GM12878 (cell line): Measurements from ENCODE around the gene IGSF6. TPM values are rescaled to one million over a fixed set of nuclear protein-coding genes. Genes with fewer than 3 reads are reported as not detected.
"Not testable (repeated sequence)": the region's sequence is repeated elsewhere in the genome, so short reads cannot be mapped to it uniquely, and the experiment has no call there.

Experiments
- ATAC-seq: fragments of 200-7000 bp; cut with Tn5 transposase; 3 replicates; pipeline ENCODE4 v1.9.1; 2020; ENCODE audit warnings: mild to moderate bottlenecking, moderate library complexity
- BruUV-seq: library from RNA; stranded (reverse); fragments of 400-500 nt; replicated peaks from 2 replicates; lab custom pipeline; 2021; lab: Mats Ljungman, UMichigan
- CTCF ChIA-PET: fragments of 300-600 bp; sonication (Branson Sonifier 250); formaldehyde crosslinking; extraction: SDS; loops from one replicate; lab custom pipeline; 2021; ENCODE audit warnings: inconsistent platforms; lab: Yijun Ruan, JAX
- POLR2A ChIA-PET: fragments of 350-600 bp; formaldehyde crosslinking; extraction: SDS; loops from one replicate; lab custom pipeline; 2021; ENCODE audit warnings: inconsistent platforms; lab: Charles Lee
- RAD21 ChIA-PET: fragments of 300-600 bp; sonication (Branson Sonifier 250); formaldehyde crosslinking; loops from one replicate; lab custom pipeline; 2023; ENCODE audit warnings: antibody characterized with exemption; ENCODE audit not compliant: unreplicated experiment; lab: Charles Lee
- SMC1A ChIA-PET: fragments of 300-600 bp; sonication (Branson Sonifier 250); formaldehyde crosslinking; loops from one replicate; lab custom pipeline; 2023; ENCODE audit not compliant: unreplicated experiment, uncharacterized antibody; lab: Charles Lee
- DNase-seq: peaks from one replicate; pipeline ENCODE4 v3.0.0-alpha.2; 2011; ENCODE audit warnings: low read depth, low spot score
- FAIRE-seq: peaks from 3 replicates; lab custom pipeline; 2011; peaks lifted over from hg19 to GRCh38; lab: Jason Lieb, UNC
- H2AFZ ChIP-seq: 2 replicates; pipeline ENCODE4 v1.6.0; 2011; ENCODE audit warnings: low read depth, low read length, control low read depth; ENCODE audit not compliant: control insufficient read depth
- H3K27ac ChIP-seq: 2 replicates; pipeline ENCODE4 v1.5.1; 2011; ENCODE audit warnings: control low read depth; ENCODE audit not compliant: control insufficient read depth, insufficient read depth
- H3K27me3 ChIP-seq, 2 experiments: replicated peaks in 1 of 2; 2 replicates each; pipeline versions ENCODE4 v1.6.0 to v1.6.1; 2011; ENCODE audit warnings: low read length in 1 of 2; ENCODE audit not compliant: control insufficient read depth in 2 of 2, insufficient read depth in 2 of 2
- H3K36me3 ChIP-seq, 2 experiments: 2 replicates each; pipeline ENCODE4 v1.5.1; 2011; ENCODE audit warnings: low read length in 1 of 2; ENCODE audit not compliant: control insufficient read depth in 2 of 2, insufficient read depth in 2 of 2
- H3K4me1 ChIP-seq: 2 replicates; pipeline ENCODE4 v1.6.1; 2011; ENCODE audit warnings: mild to moderate bottlenecking, low read length, moderate library complexity, mixed read lengths; ENCODE audit not compliant: control insufficient read depth, insufficient read depth
- H3K4me2 ChIP-seq: 2 replicates; pipeline ENCODE4 v1.6.0; 2011; ENCODE audit warnings: control low read depth; ENCODE audit not compliant: control insufficient read depth, insufficient read depth
- H3K4me3 ChIP-seq: fragments of 200-600 bp; sonication (generic); 2 replicates; pipeline ENCODE4 v1.5.1; 2016
- H3K79me2 ChIP-seq: 2 replicates; pipeline ENCODE4 v1.6.0; 2011; ENCODE audit warnings: low read length; ENCODE audit not compliant: control insufficient read depth, insufficient read depth
- H3K9ac ChIP-seq: 2 replicates; pipeline ENCODE4 v1.8.0; 2011; ENCODE audit warnings: low read length, control low read depth, mixed read lengths; ENCODE audit not compliant: control insufficient read depth, insufficient read depth
- H3K9me3 ChIP-seq: replicated peaks from 3 replicates; pipeline ENCODE4 v1.5.1; 2011; ENCODE audit warnings: mild to moderate bottlenecking, low read length; ENCODE audit not compliant: control insufficient read depth, insufficient read depth
- H4K20me1 ChIP-seq: 2 replicates; pipeline ENCODE4 v1.6.0; 2011; ENCODE audit not compliant: control insufficient read depth, insufficient read depth
- ATF3 ChIP-seq: IDR thresholded peaks from 2 replicates; pipeline ENCODE4 v1.6.1; 2011; ENCODE audit warnings: low read depth, mild to moderate bottlenecking, low read length, moderate library complexity, borderline replicate concordance; ENCODE audit errors: extremely low read depth
- HCFC1 ChIP-seq: fragments of 150-350 bp; IDR thresholded peaks from 2 replicates; pipeline ENCODE4 v1.6.1; 2014; ENCODE audit warnings: low read length
- IRF4 ChIP-seq: IDR thresholded peaks from 2 replicates; pipeline ENCODE4 v1.6.1; 2011; ENCODE audit warnings: low read depth, low read length
- MTA3 ChIP-seq: IDR thresholded peaks from 2 replicates; pipeline ENCODE4 v1.6.1; 2012; ENCODE audit warnings: low read length, inconsistent platforms, borderline replicate concordance
- NRF1 ChIP-seq: conservative IDR thresholded peaks from 2 replicates; pipeline ENCODE4 v1.6.1; 2011; ENCODE audit warnings: mild to moderate bottlenecking, low read depth, low read length, improper control_type of control experiment
- PAX5 ChIP-seq: IDR thresholded peaks from 2 replicates; pipeline ENCODE4 v1.6.1; 2011; ENCODE audit warnings: low read depth, low read length, borderline replicate concordance
- RAD51 ChIP-seq: fragments of 450-650 bp; IDR thresholded peaks from 2 replicates; pipeline ENCODE4 v1.6.1; 2016; ENCODE audit warnings: moderate library complexity, mild to moderate bottlenecking, inconsistent platforms
- RUNX3 ChIP-seq: IDR thresholded peaks from 2 replicates; pipeline ENCODE4 v1.6.1; 2012; ENCODE audit warnings: low read length, inconsistent platforms
- STAT3 ChIP-seq: IDR thresholded peaks from 2 replicates; pipeline ENCODE4 v1.6.1; 2011; ENCODE audit warnings: low read depth, low read length, improper control_type of control experiment
- ZNF217 ChIP-seq: fragments of 450-650 bp; IDR thresholded peaks from 2 replicates; pipeline ENCODE4 v1.6.1; 2017; ENCODE audit warnings: antibody characterized with exemption, mild to moderate bottlenecking
- WGBS: methylation state at CpG from one replicate; pipeline ENCODE4 v1.1.6; 2016; ENCODE audit warnings: low lambda C conversion rate; ENCODE audit not compliant: insufficient replicate concordance, insufficient coverage; ENCODE audit errors: missing lambda C conversion rate; 5-methylcytosine and 5-hydroxymethylcytosine counted together
- in situ Hi-C: fragments of 300-500 bp; cut with MboI; formaldehyde crosslinking; loops from 9 replicates; pipeline ENCODE4 v1.14.3; 2018; ENCODE audit warnings: mixed read lengths
- intact Hi-C: fragments of 100-400 bp; cut with micrococcal nuclease; formaldehyde crosslinking; loops from one replicate; pipeline ENCODE4 v1.14.2; 2022; ENCODE audit not compliant: unreplicated experiment
- polyA plus RNA-seq, 11 experiments: library from polyadenylated mRNA; depleted of rRNA in 4 of 11; unstranded in 6 of 11; stranded (reverse) in 5 of 11; fragments of >200 nt; fragmentation: Nextera tagmentation in 4 of 11; fragmentation: Illumina TruSeq in 1 of 11; extraction: Ambion mirVana in 4 of 11; extraction: Trizol in 1 of 11; gene quantifications; 1 replicate in 1 of 11; 2 replicates in 10 of 11; pipeline versions ENCODE4 v1.2.1 to v1.2.3, GENCODE V29; 2011 to 2016; ENCODE audit warnings: inconsistent platforms in 2 of 11, missing spikeins in 2 of 11, low read depth in 1 of 11
- total RNA-seq, 4 experiments: library from RNA; depleted of rRNA in 3 of 4; stranded (reverse); fragments of >200 nt in 3 of 4; fragmentation: Illumina TruSeq in 1 of 4; extraction: Trizol in 1 of 4; gene quantifications; 2 replicates each; pipeline versions ENCODE4 v1.2.1 to v1.2.3, GENCODE V29; 2013 to 2021
- TF ChIP-seq, protein P1 (sequence below): fragments of 450-650 bp; IDR thresholded peaks from 2 replicates; pipeline ENCODE4 v1.6.1; 2017; ENCODE audit warnings: mild to moderate bottlenecking
- TF ChIP-seq, protein P2 (sequence below): fragments of 450-650 bp; formaldehyde crosslinking; IDR thresholded peaks from 2 replicates; pipeline ENCODE4 v1.5.0; 2022; ENCODE audit warnings: mild to moderate bottlenecking, missing genetic modification characterization

IGSF6 gene
- total and polyA plus RNA-seq, 10 of the 15 experiments (the other 5 are each of a cell fraction or from before 2014, with no cell fraction given) = 0.32 to 1.2 (median 0.72) TPM

GRCh38 chr16:21694609-21695008 is 42.2 kb upstream of the IGSF6 start (continued):
- no peak for TF ChIP-seq ZNF217

DNA sequence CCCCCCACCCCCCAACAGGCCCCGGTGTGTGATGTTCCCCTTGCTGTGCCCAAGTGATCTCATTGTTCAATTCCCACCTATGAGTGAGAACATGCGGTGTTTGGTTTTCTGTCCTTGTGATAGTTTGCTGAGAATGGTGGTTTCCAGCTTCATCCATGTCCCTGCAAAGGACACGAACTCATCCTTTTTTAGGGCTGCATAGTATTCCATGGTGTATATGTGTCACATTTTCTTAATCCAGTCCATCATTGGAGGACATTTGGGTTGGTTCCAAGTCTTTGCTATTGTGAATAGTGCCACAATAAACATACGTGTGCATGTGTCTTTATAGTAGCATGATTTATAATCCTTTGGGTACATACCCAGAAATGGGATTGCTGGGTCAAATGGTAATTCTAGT is 38.6 kb upstream of the IGSF6 start:
- FAIRE-seq, in situ Hi-C loops, POLR2A ChIA-PET, H3K79me2 ChIP-seq, H3K4me3 ChIP-seq, CTCF ChIA-PET, H3K27ac ChIP-seq, BruUV-seq, H2AFZ ChIP-seq, DNase-seq, H3K27me3 ChIP-seq, H3K9me3 ChIP-seq, H3K4me1 ChIP-seq, H3K9ac ChIP-seq, H3K4me2 ChIP-seq, RAD21 ChIA-PET, intact Hi-C loops, H4K20me1 ChIP-seq, ATAC-seq, SMC1A ChIA-PET, H3K36me3 ChIP-seq: not testable (repeated sequence)
- WGBS = 29% methylated on average over 2 of the region's 4 CpGs

DNA sequence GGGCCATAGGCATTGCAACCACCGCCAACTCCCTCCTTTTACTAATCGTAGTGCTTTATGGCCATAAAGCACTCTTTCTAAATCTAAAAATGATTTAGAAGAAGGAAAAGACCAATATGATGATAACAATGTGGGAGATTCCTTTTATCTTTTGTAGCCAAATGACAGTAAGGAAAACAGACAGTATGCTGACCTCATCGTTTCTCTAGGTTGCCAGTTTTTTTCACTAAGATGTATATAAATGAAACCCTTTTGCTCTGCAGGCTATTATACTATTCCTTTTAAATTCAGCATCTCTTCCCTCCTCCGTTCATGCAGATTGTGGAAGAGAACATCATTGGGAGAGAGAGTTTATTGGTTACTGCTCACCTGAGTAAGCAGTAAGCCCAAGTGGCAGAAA is 36.7 kb upstream of the IGSF6 start:
- ChIA-PET RAD21 (no interaction called here), SMC1A (no interaction called here), POLR2A (no interaction called here), CTCF (no interaction called here)
- Histone ChIP-seq H3K27ac (no peak overlapping the region), H3K27me3 (no peaks in the 10 kb centered on the region), H3K4me1 (no peaks in the 10 kb centered on the region), H4K20me1 (no peaks in the 10 kb centered on the region), H3K9me3 (no peaks in the 10 kb centered on the region; the same call in 2 of the 3 replicates), H3K4me3 (no peak overlapping the region), H3K79me2 (no peaks in the 10 kb centered on the region), H3K9ac (no peak overlapping the region), H3K36me3 (no peaks in the 10 kb centered on the region), H2AFZ (no peak overlapping the region), H3K4me2 (no peak overlapping the region)
- no TSS peak for BruUV-seq
- FAIRE-seq (no peak), DNase-seq (no peak), ATAC-seq (no peak)
- 43% methylated on average over 4 of the region's 4 CpGs for WGBS
- in situ Hi-C loops = no loop called here
- intact Hi-C loops = no loop called here
- no peak for TF ChIP-seq ATF3
- TF ChIP-seq HCFC1 = no peak
- TF ChIP-seq RUNX3 = no peak
- no peak for TF ChIP-seq IRF4
- no peak for TF ChIP-seq MTA3
- TF ChIP-seq, protein P1, sequence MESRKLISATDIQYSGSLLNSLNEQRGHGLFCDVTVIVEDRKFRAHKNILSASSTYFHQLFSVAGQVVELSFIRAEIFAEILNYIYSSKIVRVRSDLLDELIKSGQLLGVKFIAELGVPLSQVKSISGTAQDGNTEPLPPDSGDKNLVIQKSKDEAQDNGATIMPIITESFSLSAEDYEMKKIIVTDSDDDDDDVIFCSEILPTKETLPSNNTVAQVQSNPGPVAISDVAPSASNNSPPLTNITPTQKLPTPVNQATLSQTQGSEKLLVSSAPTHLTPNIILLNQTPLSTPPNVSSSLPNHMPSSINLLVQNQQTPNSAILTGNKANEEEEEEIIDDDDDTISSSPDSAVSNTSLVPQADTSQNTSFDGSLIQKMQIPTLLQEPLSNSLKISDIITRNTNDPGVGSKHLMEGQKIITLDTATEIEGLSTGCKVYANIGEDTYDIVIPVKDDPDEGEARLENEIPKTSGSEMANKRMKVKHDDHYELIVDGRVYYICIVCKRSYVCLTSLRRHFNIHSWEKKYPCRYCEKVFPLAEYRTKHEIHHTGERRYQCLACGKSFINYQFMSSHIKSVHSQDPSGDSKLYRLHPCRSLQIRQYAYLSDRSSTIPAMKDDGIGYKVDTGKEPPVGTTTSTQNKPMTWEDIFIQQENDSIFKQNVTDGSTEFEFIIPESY = no peak
- TF ChIP-seq, protein P2, sequence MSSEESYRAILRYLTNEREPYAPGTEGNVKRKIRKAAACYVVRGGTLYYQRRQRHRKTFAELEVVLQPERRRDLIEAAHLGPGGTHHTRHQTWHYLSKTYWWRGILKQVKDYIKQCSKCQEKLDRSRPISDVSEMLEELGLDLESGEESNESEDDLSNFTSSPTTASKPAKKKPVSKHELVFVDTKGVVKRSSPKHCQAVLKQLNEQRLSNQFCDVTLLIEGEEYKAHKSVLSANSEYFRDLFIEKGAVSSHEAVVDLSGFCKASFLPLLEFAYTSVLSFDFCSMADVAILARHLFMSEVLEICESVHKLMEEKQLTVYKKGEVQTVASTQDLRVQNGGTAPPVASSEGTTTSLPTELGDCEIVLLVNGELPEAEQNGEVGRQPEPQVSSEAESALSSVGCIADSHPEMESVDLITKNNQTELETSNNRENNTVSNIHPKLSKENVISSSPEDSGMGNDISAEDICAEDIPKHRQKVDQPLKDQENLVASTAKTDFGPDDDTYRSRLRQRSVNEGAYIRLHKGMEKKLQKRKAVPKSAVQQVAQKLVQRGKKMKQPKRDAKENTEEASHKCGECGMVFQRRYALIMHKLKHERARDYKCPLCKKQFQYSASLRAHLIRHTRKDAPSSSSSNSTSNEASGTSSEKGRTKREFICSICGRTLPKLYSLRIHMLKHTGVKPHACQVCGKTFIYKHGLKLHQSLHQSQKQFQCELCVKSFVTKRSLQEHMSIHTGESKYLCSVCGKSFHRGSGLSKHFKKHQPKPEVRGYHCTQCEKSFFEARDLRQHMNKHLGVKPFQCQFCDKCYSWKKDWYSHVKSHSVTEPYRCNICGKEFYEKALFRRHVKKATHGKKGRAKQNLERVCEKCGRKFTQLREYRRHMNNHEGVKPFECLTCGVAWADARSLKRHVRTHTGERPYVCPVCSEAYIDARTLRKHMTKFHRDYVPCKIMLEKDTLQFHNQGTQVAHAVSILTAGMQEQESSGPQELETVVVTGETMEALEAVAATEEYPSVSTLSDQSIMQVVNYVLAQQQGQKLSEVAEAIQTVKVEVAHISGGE = no peak
- no peak for TF ChIP-seq STAT3
- no peak for TF ChIP-seq RAD51
- no peak for TF ChIP-seq NRF1
- no peak for TF ChIP-seq PAX5
